Measurements from ENCODE around the gene ACSS3. TPM values are rescaled to one million over a fixed set of nuclear protein-coding genes. Genes with fewer than 3 reads are reported as not detected.

The ACSS3 gene
- total RNA-seq, 1 experiment from 2014 or later, result 19.3 TPM

DNA sequence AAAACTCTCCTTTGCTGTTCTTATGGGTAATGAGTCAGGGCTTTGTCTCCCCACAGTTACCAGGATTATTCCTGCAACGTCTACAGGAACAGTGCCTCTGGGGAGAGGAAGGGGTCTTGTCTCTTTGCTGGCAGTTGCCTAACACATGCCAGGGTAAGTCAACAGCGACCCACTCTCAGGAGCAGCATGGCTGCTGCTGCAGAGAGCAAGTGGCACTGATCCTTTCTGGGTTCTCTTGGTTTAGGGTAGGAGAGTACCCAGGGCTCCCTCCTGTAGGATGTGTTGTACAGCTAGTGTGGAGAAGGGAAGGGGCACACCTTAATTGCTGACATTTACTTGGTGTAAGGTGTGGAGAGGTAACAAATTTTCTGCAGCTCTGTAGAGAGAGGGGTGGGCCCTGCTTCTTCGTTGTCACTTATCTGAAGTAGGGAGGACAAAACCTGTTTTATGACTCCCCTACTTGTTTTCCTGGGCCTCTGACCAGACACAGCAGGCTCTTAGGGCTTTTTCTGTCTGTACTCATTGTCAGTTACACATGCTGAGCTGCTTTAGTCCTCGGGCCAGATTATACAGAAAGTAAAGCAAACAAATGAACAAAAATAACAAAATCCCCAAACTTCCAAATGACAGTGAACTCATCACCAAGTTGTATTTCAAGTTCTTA is 168.2 kb downstream of the ACSS3 start:
- no peaks in the 10 kb centered on the region for H3K23me2 ChIP-seq (ENCODE audit: insufficient read length, low read depth, low read length, poor library complexity, severe bottlenecking)
- H3K56ac ChIP-seq (ENCODE audit: insufficient read length, low read depth, low read length), result no peak overlapping the region
- Mint-ChIP-seq H3K27ac (peak overlapping the region; percentile 20 to 95 (median 85); a peak in 5 of 7 replicates), H3K36me3 (ENCODE audit: insufficient read depth in 1 of 3, low read depth in 3 of 3) (peaks cover 2 to 18% (median 8%) of the 10 kb centered on the region in 3 experiments; a peak in 6 of 7 replicates), H3K27me3 (ENCODE audit: low read depth) (no peaks in the 10 kb centered on the region), H3K4me1 (peaks cover 12% of the 10 kb centered on the region in 2 experiments), H3K9me3 (peaks cover 0 to 4% of the 10 kb centered on the region in 2 experiments; a peak in 3 of 5 replicates), H3K4me3 (no peak overlapping the region)
- H4K8ac ChIP-seq (replicated peaks; ENCODE audit: insufficient read length, low read depth, low read length), result no peak overlapping the region
- no peaks in the 10 kb centered on the region for H3K4me1 ChIP-seq (ENCODE audit: insufficient read depth, low read length)
- H3K4me2 ChIP-seq (ENCODE audit: insufficient read depth, insufficient read length, low read length), result no peak overlapping the region
- H3K27me3 ChIP-seq (ENCODE audit: insufficient read depth, low read length), result no peaks in the 10 kb centered on the region
- no peak overlapping the region for H3K27ac ChIP-seq (ENCODE audit: insufficient read length, low read depth, low read length)
- no peak for DNase-seq
- no peak overlapping the region for H3T11ph ChIP-seq (ENCODE audit: low read length)
- no CpG with 5 or more reads among the region's 4 CpGs for WGBS (ENCODE audit: extremely low coverage, insufficient read length, low lambda C conversion rate)
- H2BK12ac ChIP-seq (ENCODE audit: insufficient read length, low read depth, low read length), result no peak overlapping the region
- no peak overlapping the region for H2BK120ac ChIP-seq (ENCODE audit: low read depth, low read length, poor library complexity, severe bottlenecking)
- H3K79me1 ChIP-seq (ENCODE audit: insufficient read depth, low read depth, low read length, poor library complexity, severe bottlenecking), result no peaks in the 10 kb centered on the region
- no peaks in the 10 kb centered on the region for H3K9me3 ChIP-seq (ENCODE audit: control insufficient read depth, low read depth, low read length)
- no peak overlapping the region for H3K4ac ChIP-seq (ENCODE audit: low read depth, low read length)
- TF ChIP-seq, protein P1, sequence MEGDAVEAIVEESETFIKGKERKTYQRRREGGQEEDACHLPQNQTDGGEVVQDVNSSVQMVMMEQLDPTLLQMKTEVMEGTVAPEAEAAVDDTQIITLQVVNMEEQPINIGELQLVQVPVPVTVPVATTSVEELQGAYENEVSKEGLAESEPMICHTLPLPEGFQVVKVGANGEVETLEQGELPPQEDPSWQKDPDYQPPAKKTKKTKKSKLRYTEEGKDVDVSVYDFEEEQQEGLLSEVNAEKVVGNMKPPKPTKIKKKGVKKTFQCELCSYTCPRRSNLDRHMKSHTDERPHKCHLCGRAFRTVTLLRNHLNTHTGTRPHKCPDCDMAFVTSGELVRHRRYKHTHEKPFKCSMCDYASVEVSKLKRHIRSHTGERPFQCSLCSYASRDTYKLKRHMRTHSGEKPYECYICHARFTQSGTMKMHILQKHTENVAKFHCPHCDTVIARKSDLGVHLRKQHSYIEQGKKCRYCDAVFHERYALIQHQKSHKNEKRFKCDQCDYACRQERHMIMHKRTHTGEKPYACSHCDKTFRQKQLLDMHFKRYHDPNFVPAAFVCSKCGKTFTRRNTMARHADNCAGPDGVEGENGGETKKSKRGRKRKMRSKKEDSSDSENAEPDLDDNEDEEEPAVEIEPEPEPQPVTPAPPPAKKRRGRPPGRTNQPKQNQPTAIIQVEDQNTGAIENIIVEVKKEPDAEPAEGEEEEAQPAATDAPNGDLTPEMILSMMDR (conservative IDR thresholded peaks at IDR 0.05), result no peak
- H4K5ac ChIP-seq (ENCODE audit: insufficient read length, low read depth, low read length), result no peak overlapping the region
- no peak overlapping the region for H3K9ac ChIP-seq (ENCODE audit: extremely low read depth, insufficient read length, low read length)
- H4K91ac ChIP-seq (ENCODE audit: insufficient read length, low read depth, low read length), result no peak overlapping the region
- no peak overlapping the region for H2BK20ac ChIP-seq (ENCODE audit: low read depth, low read length, poor library complexity, severe bottlenecking)
- no peak overlapping the region for H3K14ac ChIP-seq (ENCODE audit: insufficient read depth, low read length)
- H3K18ac ChIP-seq (ENCODE audit: insufficient read length, low read depth, low read length), result no peak overlapping the region
- no peaks in the 10 kb centered on the region for H3K79me2 ChIP-seq (ENCODE audit: insufficient read depth, low read length)
- no peak overlapping the region for H3K23ac ChIP-seq (ENCODE audit: insufficient read length, low read depth, low read length)
- H2BK15ac ChIP-seq (ENCODE audit: low read depth, low read length), result no peak overlapping the region
- no peak overlapping the region for H2BK5ac ChIP-seq (ENCODE audit: insufficient read length, low read length)
- H2AFZ ChIP-seq (ENCODE audit: low read length), result no peak overlapping the region
- H2AK5ac ChIP-seq (ENCODE audit: insufficient read length, low read length), result no peak overlapping the region
- no peaks in the 10 kb centered on the region for H4K20me1 ChIP-seq (ENCODE audit: control insufficient read depth, insufficient read depth, insufficient read length)

Data from H9 (cell line).